GM21717 (cell line): ENCODE measurements around the gene KHSRP.

Experiments used
- ATAC-seq: cut with Tn5 transposase; IDR thresholded peaks from one replicate; pipeline ENCODE4 v1.9.1; 2021; ENCODE audit warnings: mild to moderate bottlenecking, moderate library complexity; ENCODE audit not compliant: unreplicated experiment

Gene KHSRP

GRCh38 chr19:6393983-6394412 is 30.6 kb downstream of the KHSRP start:
- no peak for ATAC-seq

- peak; percentile 69 for ATAC-seq
These were observed 31.3 kb downstream of the KHSRP start, which contains the start of gene GTF2F1 for GRCh38 chr19:6393074-6393982. GTF2F1 (minus strand) TSS chr19:6393164; CDS start chr19:6392995, 169 bp downstream.

GRCh38 chr19:6392221-6393073 is 32.2 kb downstream of the KHSRP start:
- ATAC-seq: no peak

GRCh38 chr19:6387372-6387771 is 37.2 kb downstream of the KHSRP start:
- ATAC-seq: no peak

DNA sequence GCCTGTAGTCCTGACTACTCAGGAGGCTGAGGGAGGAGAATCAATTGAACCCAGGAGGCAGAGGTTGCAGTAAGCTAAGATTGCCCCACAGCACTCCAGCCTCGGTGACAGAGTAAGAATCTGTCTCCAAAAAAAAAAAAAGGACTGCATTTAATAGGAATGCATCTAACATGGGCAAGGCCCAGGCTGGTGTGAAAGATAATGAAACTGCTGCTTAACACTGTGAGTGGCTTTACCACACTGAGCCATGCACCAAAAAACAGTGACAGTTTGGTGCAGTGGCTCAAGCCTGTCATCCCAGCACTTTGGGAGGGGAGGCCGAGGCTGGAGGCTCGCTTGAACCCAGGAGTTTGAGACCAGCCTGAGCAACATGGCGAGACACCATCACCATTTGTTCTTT is 40.2 kb downstream of the KHSRP start:
- no peak for ATAC-seq

- ATAC-seq: no peak
These were observed 41.4 kb downstream of the KHSRP start for GRCh38 chr19:6383188-6383587.

GRCh38 chr19:6381030-6381750 is 43.4 kb downstream of the KHSRP start:
- no peak for ATAC-seq

DNA sequence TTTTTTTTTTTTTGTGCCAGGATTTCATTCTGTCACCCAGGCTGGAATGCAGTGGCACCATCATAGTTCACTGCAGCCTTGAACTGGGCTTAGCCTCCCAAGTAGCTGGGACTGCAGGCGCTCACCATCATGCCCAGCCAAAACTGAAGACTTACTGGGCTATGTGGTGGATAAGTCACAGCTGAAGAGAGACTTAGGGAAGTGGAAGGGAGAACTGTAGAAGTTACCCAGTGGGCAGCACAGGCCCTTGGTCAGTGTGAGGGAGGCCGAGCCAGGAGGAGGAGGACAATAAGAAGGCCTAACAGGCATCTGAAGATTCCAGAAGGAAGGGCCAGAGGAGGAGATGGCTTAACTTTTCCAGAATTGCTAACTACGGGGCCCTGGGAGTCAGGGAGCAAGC is 44.9 kb downstream of the KHSRP start:
- no peak for ATAC-seq

- ATAC-seq: no peak
These were observed 46.1 kb downstream of the KHSRP start for GRCh38 chr19:6378486-6378885.

DNA sequence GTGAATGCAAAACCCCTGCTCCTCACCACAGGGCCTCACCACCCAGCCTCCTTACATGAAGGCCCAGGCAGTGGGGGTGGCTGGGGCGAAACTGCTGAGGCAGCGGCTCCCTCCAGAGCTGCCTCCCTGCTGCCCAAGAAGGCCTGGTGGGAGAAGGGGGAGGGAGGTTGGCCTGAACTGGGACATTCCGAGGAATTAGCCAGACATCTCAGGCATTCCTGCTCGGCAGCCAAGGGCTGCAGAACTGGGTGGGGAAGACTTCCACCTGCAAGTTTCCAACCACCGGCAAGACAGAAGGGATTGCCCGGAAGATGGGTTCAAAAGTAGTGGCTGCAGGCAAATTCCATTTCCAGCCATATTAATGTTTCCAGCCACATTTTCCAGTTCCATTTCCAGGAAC is 46.6 kb downstream of the KHSRP start:
- no peak for ATAC-seq

GRCh38 chr19:6376512-6377190 is 48.0 kb downstream of the KHSRP start:
- ATAC-seq: no peak

DNA sequence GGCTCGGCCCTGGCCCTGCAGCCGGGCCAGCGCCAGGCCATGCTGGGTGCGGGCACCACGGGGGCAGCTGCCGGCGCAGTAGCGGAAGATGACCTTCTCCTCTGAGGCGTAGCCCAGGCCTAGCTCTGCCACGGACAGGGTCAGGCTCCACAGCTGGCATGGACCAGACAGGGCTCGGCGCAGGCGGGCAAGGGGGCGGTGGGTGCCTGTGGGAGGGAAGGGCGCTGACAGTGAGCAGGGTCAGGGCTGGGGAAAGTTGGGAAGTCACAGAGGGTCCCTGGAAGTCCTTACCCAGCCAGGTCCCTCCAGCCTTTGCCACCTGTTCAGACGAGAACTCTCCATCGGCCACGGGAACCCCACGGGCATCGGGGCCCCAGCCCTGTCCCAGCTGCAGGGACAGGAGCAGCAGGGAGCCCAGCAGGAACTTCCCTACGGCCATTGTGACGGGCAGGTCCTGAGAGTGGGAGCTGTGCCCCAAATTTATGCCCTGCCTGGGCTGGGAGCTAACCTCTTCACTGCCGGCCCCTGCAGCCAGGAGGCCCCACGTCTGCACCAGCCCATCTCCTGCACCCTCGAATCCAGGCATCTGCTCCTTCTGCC is 49.1 kb downstream of the KHSRP start, which contains the start of gene PSPN:
PSPN (minus strand) TSS at position 523 of the 600 bp plus-strand sequence; CDS start at position 439, 84 bp downstream.
- ATAC-seq: no peak

DNA sequence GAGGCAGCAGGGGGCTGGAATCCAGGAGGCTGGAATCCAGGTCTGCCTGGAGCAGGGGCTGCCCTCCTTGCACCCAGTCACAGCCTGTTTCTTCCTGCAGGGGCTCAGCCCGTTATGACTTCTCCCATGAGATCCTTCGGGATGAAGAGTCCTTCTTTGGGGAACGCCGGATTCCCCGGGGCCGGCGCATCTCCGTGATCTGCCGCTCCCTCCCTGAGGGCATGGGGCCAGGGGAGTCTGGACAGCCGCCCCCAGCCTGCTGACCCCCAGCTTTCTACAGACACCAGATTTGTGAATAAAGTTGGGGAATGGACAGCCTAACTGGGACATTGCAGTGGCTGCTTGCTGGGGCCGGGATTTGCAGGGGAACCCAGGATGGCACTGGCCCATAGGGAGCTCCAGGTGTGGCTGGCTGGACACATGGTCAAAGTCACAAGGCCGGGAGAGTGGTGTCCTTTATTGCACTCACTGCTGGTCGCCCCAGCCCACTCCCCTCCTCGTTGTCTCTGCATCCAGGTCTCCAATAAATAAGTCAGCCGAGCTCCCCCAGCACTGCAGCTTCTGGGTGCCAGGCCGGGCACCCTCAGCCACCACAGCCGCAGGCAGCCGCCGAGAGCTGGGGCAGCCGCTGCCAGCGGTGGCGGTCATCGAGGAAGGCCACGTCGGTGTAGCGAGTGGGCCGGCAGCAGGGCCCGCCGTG is 49.8 kb downstream of the KHSRP start:
- no peak for ATAC-seq

DNA sequence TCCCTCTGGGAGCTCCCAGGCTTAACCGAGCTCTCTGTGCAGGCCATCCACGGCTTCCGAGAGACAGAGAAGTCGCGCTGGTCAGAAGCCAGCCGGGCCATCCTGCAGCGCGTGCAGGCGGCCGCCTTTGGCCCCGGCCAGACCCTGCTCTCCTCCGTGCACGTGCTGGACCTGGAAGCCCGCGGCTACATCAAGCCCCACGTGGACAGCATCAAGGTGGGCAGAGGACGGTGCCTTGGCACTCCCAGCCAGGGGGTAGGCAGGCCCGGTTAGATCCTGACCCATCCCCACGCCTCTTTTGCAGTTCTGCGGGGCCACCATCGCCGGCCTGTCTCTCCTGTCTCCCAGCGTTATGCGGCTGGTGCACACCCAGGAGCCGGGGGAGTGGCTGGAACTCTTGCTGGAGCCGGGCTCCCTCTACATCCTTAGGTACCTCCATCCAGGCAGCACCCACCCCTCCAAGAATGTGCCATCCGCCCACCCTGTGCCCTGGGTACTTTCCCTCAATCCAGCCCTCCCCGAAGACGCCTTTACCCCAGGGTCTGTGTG is 50.4 kb downstream of the KHSRP start:
- no peak for ATAC-seq

- no peak for ATAC-seq
These were observed 50.9 kb downstream of the KHSRP start for GRCh38 chr19:6373813-6374108.

- peak; percentile 40 for ATAC-seq
These were observed 51.4 kb downstream of the KHSRP start for GRCh38 chr19:6373096-6373812.

DNA sequence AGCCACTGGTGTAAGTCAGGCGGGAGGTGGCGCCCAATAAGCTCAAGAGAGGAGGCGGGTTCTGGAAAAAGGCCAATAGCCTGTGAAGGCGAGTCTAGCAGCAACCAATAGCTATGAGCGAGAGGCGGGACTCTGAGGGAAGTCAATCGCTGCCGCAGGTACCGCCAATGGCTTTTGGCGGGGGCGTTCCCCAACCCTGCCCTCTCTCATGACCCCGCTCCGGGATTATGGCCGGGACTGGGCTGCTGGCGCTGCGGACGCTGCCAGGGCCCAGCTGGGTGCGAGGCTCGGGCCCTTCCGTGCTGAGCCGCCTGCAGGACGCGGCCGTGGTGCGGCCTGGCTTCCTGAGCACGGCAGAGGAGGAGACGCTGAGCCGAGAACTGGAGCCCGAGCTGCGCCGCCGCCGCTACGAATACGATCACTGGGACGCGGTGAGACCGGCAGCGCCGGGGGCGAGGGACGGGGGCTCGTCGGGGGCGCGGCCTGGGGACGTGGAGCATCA is 52.0 kb downstream of the KHSRP start, which contains the start of gene ALKBH7:
ALKBH7 (plus strand) TSS at position 201 of the 502 bp plus-strand sequence; CDS start at position 228, 27 bp downstream.
- ATAC-seq: peak; percentile 57

DNA sequence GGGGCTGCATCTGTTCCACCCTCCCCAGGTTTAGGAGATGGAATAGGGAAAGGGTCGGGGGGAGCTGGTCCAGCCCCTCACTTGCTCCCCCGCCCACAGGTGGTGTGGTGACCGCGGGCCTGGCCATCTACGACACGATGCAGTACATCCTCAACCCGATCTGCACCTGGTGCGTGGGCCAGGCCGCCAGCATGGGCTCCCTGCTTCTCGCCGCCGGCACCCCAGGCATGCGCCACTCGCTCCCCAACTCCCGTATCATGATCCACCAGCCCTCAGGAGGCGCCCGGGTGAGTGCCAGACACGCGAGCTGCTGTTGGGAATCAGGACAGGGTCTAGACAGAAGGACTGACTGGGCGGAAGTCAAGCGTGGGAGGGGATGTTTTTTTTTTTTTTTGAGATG is 60.3 kb downstream of the KHSRP start:
- ATAC-seq: no peak
